HL-60 (cell line): ENCODE measurements around the gene CCL13.

Source experiments
- DNase-seq, 2 experiments: peaks; one replicate each; pipeline ENCODE4 v3.0.0-alpha.2; 2010 to 2020; ENCODE audit warnings: low read depth in 1 of 2, low spot score in 1 of 2
- H3K27ac ChIP-seq: fragments of 250-450 bp; sonication (Bioruptor Pico); replicated peaks from 2 replicates; pipeline ENCODE4 v1.5.1; 2020; ENCODE audit warnings: mild to moderate bottlenecking, moderate library complexity
- H3K27me3 ChIP-seq: fragments of 250-450 bp; sonication (Bioruptor Pico); 2 replicates; pipeline ENCODE4 v1.5.1; 2021; ENCODE audit warnings: mild to moderate bottlenecking, moderate library complexity; ENCODE audit not compliant: insufficient read depth, poor library complexity, severe bottlenecking
- H3K4me3 ChIP-seq: replicated peaks from 2 replicates; pipeline ENCODE4 v1.5.1; 2011; ENCODE audit warnings: mild to moderate bottlenecking, control low read depth, low read length; ENCODE audit not compliant: insufficient read depth
- CTCF ChIP-seq: IDR thresholded peaks from one replicate; pipeline ENCODE4 v1.5.1; 2011; ENCODE audit warnings: low read length, control low read depth, inconsistent platforms; ENCODE audit not compliant: insufficient read depth
- GABPA ChIP-seq: IDR thresholded peaks from 2 replicates; pipeline ENCODE4 v1.6.1; 2012; ENCODE audit warnings: low read depth
- POLR2AphosphoS5 ChIP-seq: IDR thresholded peaks from 2 replicates; pipeline ENCODE4 v1.6.1; 2012; ENCODE audit warnings: low read depth
- REST ChIP-seq: IDR thresholded peaks from 2 replicates; pipeline ENCODE4 v1.6.1; 2012; ENCODE audit warnings: low read depth; ENCODE audit not compliant: insufficient replicate concordance
- SPI1 ChIP-seq: IDR thresholded peaks from 2 replicates; pipeline ENCODE4 v1.6.1; 2012; ENCODE audit warnings: low read depth, mild to moderate bottlenecking, borderline replicate concordance

Gene CCL13

GRCh38 chr17:34366010-34366409 is 9.7 kb downstream of the CCL13 start:
- TF ChIP-seq CTCF, result no peak
- TF ChIP-seq POLR2AphosphoS5, result no peak
- no peak for TF ChIP-seq GABPA
- peak; percentile 50; the same call in 1 of the 2 replicates for TF ChIP-seq SPI1
- no peak for TF ChIP-seq REST
- H3K4me3 ChIP-seq, result no peak overlapping the region
- peak; percentile 61 to 67 for DNase-seq
- H3K27me3 ChIP-seq, result no peaks in the 10 kb centered on the region
- peak overlapping the region; percentile 91 for H3K27ac ChIP-seq

- no peak for DNase-seq
- no peaks in the 10 kb centered on the region for H3K27me3 ChIP-seq
- TF ChIP-seq REST (no peak), POLR2AphosphoS5 (no peak), SPI1 (no peak), CTCF (no peak), GABPA (no peak)
- H3K27ac ChIP-seq, result peak overlapping the region; percentile 91
- no peak overlapping the region for H3K4me3 ChIP-seq
Measured at GRCh38 chr17:34366529-34367107, 10.3 kb downstream of the CCL13 start.

GRCh38 chr17:34367486-34368195 is 11.4 kb downstream of the CCL13 start:
- no peak for DNase-seq
- no peaks in the 10 kb centered on the region for H3K27me3 ChIP-seq
- no peak for TF ChIP-seq SPI1
- TF ChIP-seq GABPA, result no peak
- no peak for TF ChIP-seq REST
- TF ChIP-seq CTCF, result no peak
- TF ChIP-seq POLR2AphosphoS5, result no peak
- H3K4me3 ChIP-seq, result no peak overlapping the region
- peak overlapping the region; percentile 91 for H3K27ac ChIP-seq
